Subcutaneous adipose tissue (tissue), 4 donors: Measurements from ENCODE around the gene MAPKAP1. TPM values are rescaled to one million over a fixed set of nuclear protein-coding genes. Genes with fewer than 3 reads are reported as not detected.

Experiments
- total RNA-seq, 4 donors: library from RNA; depleted of rRNA; stranded (reverse); fragments of >200 nt; gene quantifications; one replicate each; pipeline ENCODE4 v1.1.0, GENCODE V29; 2016
- TF ChIP-seq, protein P1 (sequence below): fragments of 450-650 bp; IDR thresholded peaks from one replicate; pipeline ENCODE4 v1.5.1; 2016; ENCODE audit warnings: low read depth, mild to moderate bottlenecking, control low read depth, antibody characterized with exemption, moderate library complexity

Gene MAPKAP1
- total RNA-seq, 4 donors from 2014 or later, result 64.4 to 146 (median 83.9) TPM

GRCh38 chr9:125447202-125447802 lies 259.7 kb downstream of the MAPKAP1 start:
- TF ChIP-seq, protein P1, sequence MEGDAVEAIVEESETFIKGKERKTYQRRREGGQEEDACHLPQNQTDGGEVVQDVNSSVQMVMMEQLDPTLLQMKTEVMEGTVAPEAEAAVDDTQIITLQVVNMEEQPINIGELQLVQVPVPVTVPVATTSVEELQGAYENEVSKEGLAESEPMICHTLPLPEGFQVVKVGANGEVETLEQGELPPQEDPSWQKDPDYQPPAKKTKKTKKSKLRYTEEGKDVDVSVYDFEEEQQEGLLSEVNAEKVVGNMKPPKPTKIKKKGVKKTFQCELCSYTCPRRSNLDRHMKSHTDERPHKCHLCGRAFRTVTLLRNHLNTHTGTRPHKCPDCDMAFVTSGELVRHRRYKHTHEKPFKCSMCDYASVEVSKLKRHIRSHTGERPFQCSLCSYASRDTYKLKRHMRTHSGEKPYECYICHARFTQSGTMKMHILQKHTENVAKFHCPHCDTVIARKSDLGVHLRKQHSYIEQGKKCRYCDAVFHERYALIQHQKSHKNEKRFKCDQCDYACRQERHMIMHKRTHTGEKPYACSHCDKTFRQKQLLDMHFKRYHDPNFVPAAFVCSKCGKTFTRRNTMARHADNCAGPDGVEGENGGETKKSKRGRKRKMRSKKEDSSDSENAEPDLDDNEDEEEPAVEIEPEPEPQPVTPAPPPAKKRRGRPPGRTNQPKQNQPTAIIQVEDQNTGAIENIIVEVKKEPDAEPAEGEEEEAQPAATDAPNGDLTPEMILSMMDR, result no peak

GRCh38 chr9:125446561-125447094 lies 260.4 kb downstream of the MAPKAP1 start:
- TF ChIP-seq, protein P1, result no peak

DNA sequence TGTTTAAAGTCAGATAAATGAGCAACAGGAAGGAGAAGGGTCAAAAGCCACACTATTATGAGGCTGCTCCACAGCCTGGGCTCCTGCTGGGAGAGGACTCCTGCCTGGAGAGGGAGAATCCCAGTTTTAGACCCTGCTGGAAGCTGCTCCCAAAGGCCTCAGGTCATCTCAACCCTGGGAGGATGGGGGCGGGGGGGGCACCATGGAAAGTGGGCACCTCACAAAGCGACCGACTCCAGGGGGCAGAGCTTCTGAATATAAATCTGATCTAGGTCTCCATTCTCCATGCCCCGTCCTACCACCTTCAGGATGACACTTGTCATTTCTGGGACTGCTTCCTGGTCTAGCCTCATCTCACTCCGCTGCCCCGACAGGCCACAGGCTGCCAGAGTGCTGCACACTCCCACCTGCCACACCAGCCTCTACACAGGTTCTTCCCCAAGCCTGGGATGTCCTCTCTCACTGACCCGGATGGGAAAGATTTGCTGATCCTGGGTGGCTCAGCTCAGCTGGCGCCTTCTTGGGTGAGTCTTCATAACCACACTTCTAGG lies 262.0 kb downstream of the MAPKAP1 start:
- TF ChIP-seq, protein P1, result no peak

DNA sequence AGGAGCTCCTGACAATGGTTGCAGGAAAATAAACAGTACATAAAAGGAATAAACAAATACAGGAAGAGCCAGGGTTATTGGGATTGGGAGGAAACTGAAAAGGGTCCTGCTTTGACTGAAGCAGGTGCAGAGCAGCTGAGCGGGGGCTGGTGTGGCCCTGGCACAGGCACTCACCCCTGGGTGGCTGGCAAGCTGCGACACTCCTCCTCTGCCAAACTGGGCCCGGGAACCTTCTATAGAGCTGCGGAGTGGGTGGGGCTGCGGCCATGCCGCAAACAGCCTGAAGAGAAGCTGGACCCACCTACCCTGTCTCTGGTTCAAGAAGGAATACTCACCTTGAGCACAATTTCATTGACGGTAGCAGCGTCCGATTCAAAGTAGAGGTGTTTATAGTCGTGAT lies 262.8 kb downstream of the MAPKAP1 start:
- TF ChIP-seq, protein P1, result no peak

GRCh38 chr9:125443367-125443766 lies 263.6 kb downstream of the MAPKAP1 start:
- TF ChIP-seq, protein P1, result no peak

DNA sequence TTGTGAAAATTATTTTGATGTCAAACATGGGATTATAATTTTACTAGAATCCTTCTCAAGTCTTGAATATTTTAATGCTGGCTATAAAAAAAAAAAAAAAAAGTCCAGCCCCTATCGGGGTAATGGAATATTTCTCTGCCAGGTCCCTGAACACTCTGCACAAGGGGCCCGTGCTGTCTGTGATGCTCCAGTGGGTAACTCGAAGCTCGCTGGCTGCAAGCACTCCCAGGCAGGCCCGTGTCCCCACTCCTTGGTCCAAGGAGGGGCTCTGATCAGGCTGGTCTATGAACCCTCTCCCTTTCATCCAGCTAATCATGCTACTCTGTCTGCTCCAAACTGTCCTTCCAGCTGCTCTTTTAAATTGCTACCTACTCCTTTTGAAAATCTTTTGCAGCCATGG lies 264.6 kb downstream of the MAPKAP1 start:
- TF ChIP-seq, protein P1, result no peak

DNA sequence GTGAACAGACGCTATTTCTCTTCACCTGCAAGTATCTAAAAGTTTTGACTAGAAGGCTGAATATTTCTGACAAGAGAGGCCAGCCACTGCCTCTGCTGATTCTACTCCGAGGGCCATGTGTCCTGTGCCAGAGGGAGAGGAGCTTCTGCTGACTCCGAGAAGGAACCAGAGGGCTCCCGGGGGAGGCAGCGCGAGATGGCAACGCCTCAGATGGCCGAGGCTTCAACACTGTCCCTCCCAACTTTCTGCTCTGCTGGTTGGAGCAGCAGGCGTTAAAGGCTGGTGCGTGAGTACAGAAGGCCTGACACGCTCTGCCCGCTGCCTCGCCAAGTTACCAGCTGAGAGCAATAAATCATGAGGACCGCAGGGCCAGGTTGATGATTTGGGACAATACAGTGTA lies 266.6 kb downstream of the MAPKAP1 start:
- TF ChIP-seq, protein P1, result no peak
